HepG2 (cell line): ENCODE results near the gene SLC6A8. TPM values are rescaled to one million over a fixed set of nuclear protein-coding genes. Genes with fewer than 3 reads are reported as not detected.

ENCODE experiments used
- AGO1 ChIP-seq: fragments of 200-400 bp; formaldehyde crosslinking; IDR thresholded peaks from 2 replicates; pipeline ENCODE4 v1.6.1; 2017; ENCODE audit warnings: mild to moderate bottlenecking, low read depth, low read length, moderate library complexity; ENCODE audit not compliant: poor library complexity, severe bottlenecking
- BHLHE40 ChIP-seq: IDR thresholded peaks from 2 replicates; pipeline ENCODE4 v1.6.1; 2011; ENCODE audit warnings: low read length, improper control_type of control experiment
- CREM ChIP-seq, 2 experiments: sonication (generic) in 1 of 2; formaldehyde crosslinking in 1 of 2; IDR thresholded peaks; 2 replicates each; pipeline versions ENCODE4 v1.4.0 to v1.6.1; 2016 to 2020; ENCODE audit warnings: antibody characterized with exemption in 1 of 2, mild to moderate bottlenecking in 1 of 2, missing genetic modification reagents in 1 of 2
- HIVEP1 ChIP-seq: sonication (generic); formaldehyde crosslinking; IDR thresholded peaks from 2 replicates; pipeline ENCODE4 v1.4.0; 2020; ENCODE audit warnings: mild to moderate bottlenecking, missing genetic modification reagents
- HNRNPK ChIP-seq: fragments of 200-400 bp; formaldehyde crosslinking; IDR thresholded peaks from 2 replicates; pipeline ENCODE4 v1.6.1; 2018; ENCODE audit warnings: low read length, low read depth, moderate library complexity, mild to moderate bottlenecking; ENCODE audit not compliant: poor library complexity, severe bottlenecking
- MXD1 ChIP-seq: sonication (generic); formaldehyde crosslinking; IDR thresholded peaks from 2 replicates; pipeline ENCODE4 v1.4.0; 2020; ENCODE audit warnings: mild to moderate bottlenecking, missing genetic modification reagents
- NFYB ChIP-seq: sonication (generic); formaldehyde crosslinking; IDR thresholded peaks from 2 replicates; pipeline ENCODE4 v1.4.0; 2020; ENCODE audit warnings: missing genetic modification reagents
- PRDM4 ChIP-seq: sonication (generic); formaldehyde crosslinking; IDR thresholded peaks from 2 replicates; pipeline ENCODE4 v1.9.0; 2021; ENCODE audit warnings: missing genetic modification reagents, borderline replicate concordance
- REL ChIP-seq: sonication (generic); formaldehyde crosslinking; conservative IDR thresholded peaks from 2 replicates; pipeline ENCODE4 v1.8.0; 2022; ENCODE audit warnings: mild to moderate bottlenecking, missing genetic modification reagents, moderate library complexity
- SRY ChIP-seq: sonication (generic); formaldehyde crosslinking; IDR thresholded peaks from 2 replicates; pipeline ENCODE4 v1.8.0; 2022; ENCODE audit warnings: mild to moderate bottlenecking, missing genetic modification reagents
- TAF1 ChIP-seq: sonication (generic); formaldehyde crosslinking; IDR thresholded peaks from 2 replicates; pipeline ENCODE4 v1.4.0; 2020; ENCODE audit warnings: missing genetic modification reagents
- TCF7L2 ChIP-seq: IDR thresholded peaks from 2 replicates; pipeline ENCODE4 v1.6.1; 2011; ENCODE audit warnings: mild to moderate bottlenecking, low read depth, low read length, moderate library complexity
- UBTF ChIP-seq: sonication (generic); formaldehyde crosslinking; IDR thresholded peaks from 2 replicates; pipeline ENCODE4 v1.4.0; 2020; ENCODE audit warnings: mild to moderate bottlenecking, missing genetic modification reagents
- ZBTB2 ChIP-seq: sonication (generic); formaldehyde crosslinking; IDR thresholded peaks from 2 replicates; pipeline ENCODE4 v1.8.0; 2022; ENCODE audit warnings: low read depth, missing genetic modification reagents
- ZMAT3 ChIP-seq: sonication (generic); formaldehyde crosslinking; conservative IDR thresholded peaks from 2 replicates; pipeline ENCODE4 v1.7.0; 2021; ENCODE audit warnings: missing genetic modification reagents
- ZNF329 ChIP-seq: sonication (generic); formaldehyde crosslinking; IDR thresholded peaks from 2 replicates; pipeline ENCODE4 v1.9.0; 2021; ENCODE audit warnings: low read depth, mild to moderate bottlenecking, missing genetic modification reagents
- ZNF354B ChIP-seq: sonication (generic); formaldehyde crosslinking; IDR thresholded peaks from 2 replicates; pipeline ENCODE4 v1.8.0; 2022; ENCODE audit warnings: mild to moderate bottlenecking, missing genetic modification reagents
- ZNF367 ChIP-seq: sonication (generic); formaldehyde crosslinking; IDR thresholded peaks from 2 replicates; pipeline ENCODE4 v1.4.0; 2020; ENCODE audit warnings: missing genetic modification reagents, borderline replicate concordance
- ZNF552 ChIP-seq: sonication (generic); formaldehyde crosslinking; IDR thresholded peaks from 2 replicates; pipeline ENCODE4 v1.9.0; 2022; ENCODE audit warnings: missing genetic modification reagents, mild to moderate bottlenecking, borderline replicate concordance
- ZNF768 ChIP-seq: sonication (generic); formaldehyde crosslinking; IDR thresholded peaks from 2 replicates; pipeline ENCODE4 v1.4.0; 2020; ENCODE audit warnings: missing genetic modification reagents
- polyA plus RNA-seq, 8 experiments: library from polyadenylated mRNA; depleted of rRNA in 3 of 8; stranded (reverse) in 7 of 8; unstranded in 1 of 8; fragments of >200 nt; fragmentation: Illumina TruSeq in 4 of 8; extraction: Trizol in 4 of 8; gene quantifications; 2 replicates each; pipeline versions ENCODE4 v1.2.1 to v1.2.3, GENCODE V29; 2011 to 2016; ENCODE audit warnings: low read depth in 4 of 8, missing spikeins in 1 of 8, mixed read lengths in 1 of 8; ENCODE audit not compliant: insufficient read depth in 1 of 8
- total RNA-seq, 5 experiments: library from RNA; depleted of rRNA; stranded (reverse); fragments of >200 nt; fragmentation: Illumina TruSeq; extraction: Trizol; gene quantifications; 2 replicates each; pipeline ENCODE4 v1.2.3, GENCODE V29; 2016; ENCODE audit warnings: low read depth in 1 of 5

The SLC6A8 gene
- total and polyA plus RNA-seq, 2 of the 13 experiments (the other 11 are each of a cell fraction or from before 2014, with no cell fraction given): 13.9 to 176 TPM

GRCh38 chrX:153646620-153647373 is 40.9 kb upstream of the SLC6A8 start, which contains the start of gene DUSP9 (continued):
- TF ChIP-seq ZBTB2 (CRISPR knock-in tag): peak; percentile 59; the same call in 1 of the 2 replicates
- peak; percentile 47 for TF ChIP-seq HNRNPK
- peak; percentile 37; the same call in 1 of the 2 replicates for TF ChIP-seq SRY
- 0 out of 2 replicates have a peak, but pooled peaks have one; percentile 19 for TF ChIP-seq ZNF552
- TF ChIP-seq CREM (IDR thresholded peaks at IDR 0.05): 0 out of 2 replicates have a peak, but pooled peaks have one; percentile 26
- no peak for TF ChIP-seq CREM (CRISPR knock-in tag; IDR thresholded peaks at IDR 0.05)
- 0 out of 2 replicates have a peak, but pooled peaks have one; percentile 21 for TF ChIP-seq BHLHE40
- TF ChIP-seq ZNF367: no peak
- TF ChIP-seq REL (CRISPR knock-in tag): no peak
- no peak for TF ChIP-seq ZNF354B
- TF ChIP-seq UBTF (CRISPR knock-in tag): peak; percentile 72
- TF ChIP-seq NFYB: peak; percentile 43; the same call in 1 of the 2 replicates
- TF ChIP-seq TAF1 (CRISPR knock-in tag): peak; percentile 17; the same call in 1 of the 2 replicates
- TF ChIP-seq AGO1: peak; percentile 30
- peak; percentile 76; the same call in 1 of the 2 replicates for TF ChIP-seq HIVEP1 (CRISPR knock-in tag)
- 0 out of 2 replicates have a peak, but pooled peaks have one; percentile 27 for TF ChIP-seq ZNF768 (CRISPR knock-in tag)
- no peak for TF ChIP-seq MXD1 (CRISPR knock-in tag)
- TF ChIP-seq TCF7L2: no peak
- TF ChIP-seq PRDM4 (CRISPR knock-in tag): no peak
- 0 out of 2 replicates have a peak, but pooled peaks have one; percentile 34 for TF ChIP-seq ZMAT3 (CRISPR knock-in tag)
- 0 out of 2 replicates have a peak, but pooled peaks have one; percentile 26 for TF ChIP-seq ZNF329 (CRISPR knock-in tag)
